NCI-H748 (cell line): Measurements from ENCODE around the gene CCDC85B.
"Not testable (repeated sequence)": the region's sequence is repeated elsewhere in the genome, so short reads cannot be mapped to it uniquely, and the experiment has no call there.

Experiments used
- DNase-seq: peaks from one replicate; lab custom pipeline; 2025; ENCODE audit not compliant: unreplicated experiment; lab: John Stamatoyannopoulos, UW

The CCDC85B gene

GRCh38 chr11:65885808-65886536 lies 4.5 kb upstream of the CCDC85B start:
- DNase-seq = no peak

GRCh38 chr11:65886826-65887722 lies 3.4 kb upstream of the CCDC85B start:
- no peak for DNase-seq

GRCh38 chr11:65887723-65888162 lies 2.7 kb upstream of the CCDC85B start:
- DNase-seq = no peak

- DNase-seq = peak; percentile 97
These were observed 2.2 kb upstream of the CCDC85B start, which contains the start of gene FIBP for GRCh38 chr11:65888163-65888814. TSS of gene FIBP (minus strand) at chr11:65888471. CDS start at chr11:65888418, 53 bp downstream.

GRCh38 chr11:65891219-65892136 lies 1.0 kb downstream of the CCDC85B start:
- DNase-seq = peak; percentile 72

- DNase-seq = not testable (repeated sequence)
These were observed 1.7 kb downstream of the CCDC85B start for GRCh38 chr11:65892137-65892540.

- no peak for DNase-seq
These were observed 2.3 kb downstream of the CCDC85B start for GRCh38 chr11:65892661-65893317.

GRCh38 chr11:65894034-65894591 lies 3.6 kb downstream of the CCDC85B start:
- DNase-seq = no peak

GRCh38 chr11:65895482-65895981 lies 5.1 kb downstream of the CCDC85B start:
- DNase-seq = no peak

- DNase-seq = no peak
These were observed 5.8 kb downstream of the CCDC85B start for GRCh38 chr11:65896034-65896999.

- no peak for DNase-seq
These were observed 6.6 kb downstream of the CCDC85B start for GRCh38 chr11:65897020-65897471.

- no peak for DNase-seq
These were observed 8.3 kb downstream of the CCDC85B start for GRCh38 chr11:65898656-65899355.

- DNase-seq = no peak
These were observed 9.1 kb downstream of the CCDC85B start for GRCh38 chr11:65899356-65900124.

- peak; percentile 87 for DNase-seq
These were observed 9.8 kb downstream of the CCDC85B start, which contains the start of gene FOSL1 for GRCh38 chr11:65900125-65900898. TSS of gene FOSL1 (minus strand) at chr11:65900388. CDS start at chr11:65900339, 49 bp downstream.

GRCh38 chr11:65900899-65901180 lies 10.4 kb downstream of the CCDC85B start:
- DNase-seq = no peak

- DNase-seq = no peak
These were observed 12.6 kb downstream of the CCDC85B start for GRCh38 chr11:65903068-65903481.
